WTC11 (cell line): Measurements from ENCODE around the gene DNAH17. TPM values are rescaled to one million over a fixed set of nuclear protein-coding genes. Genes with fewer than 3 reads are reported as not detected.

ENCODE experiments used
- ARID4B ChIP-seq: sonication (generic); formaldehyde crosslinking; IDR thresholded peaks from 2 replicates; pipeline ENCODE4 v1.8.0; 2023; ENCODE audit warnings: missing genetic modification reagents, mild to moderate bottlenecking, borderline replicate concordance
- CREM ChIP-seq: sonication (generic); formaldehyde crosslinking; IDR thresholded peaks from 2 replicates; pipeline ENCODE4 v1.8.1; 2022; ENCODE audit warnings: mild to moderate bottlenecking, missing genetic modification reagents, moderate library complexity
- ESRRA ChIP-seq: sonication (generic); formaldehyde crosslinking; IDR thresholded peaks from 2 replicates; pipeline ENCODE4 v1.8.1; 2022; ENCODE audit warnings: mild to moderate bottlenecking, missing genetic modification reagents, borderline replicate concordance
- ETV6 ChIP-seq: sonication (generic); formaldehyde crosslinking; IDR thresholded peaks from 2 replicates; pipeline ENCODE4 v1.8.1; 2022; ENCODE audit warnings: mild to moderate bottlenecking, missing genetic modification reagents
- FOXK1 ChIP-seq: sonication (generic); formaldehyde crosslinking; IDR thresholded peaks from 2 replicates; pipeline ENCODE4 v1.8.0; 2022; ENCODE audit warnings: mild to moderate bottlenecking, moderate library complexity, missing genetic modification reagents
- KAT7 ChIP-seq: sonication (generic); formaldehyde crosslinking; IDR thresholded peaks from 2 replicates; pipeline ENCODE4 v1.8.1; 2023; ENCODE audit warnings: missing genetic modification reagents, mild to moderate bottlenecking, borderline replicate concordance
- NR3C1 ChIP-seq: sonication (generic); formaldehyde crosslinking; conservative IDR thresholded peaks from 2 replicates; pipeline ENCODE4 v1.8.1; 2023; ENCODE audit warnings: low read depth, mild to moderate bottlenecking, missing genetic modification reagents
- RORB ChIP-seq: fragments of 250-450 bp; sonication (Bioruptor Pico); IDR thresholded peaks from 2 replicates; pipeline ENCODE4 v1.9.0; 2021; ENCODE audit warnings: mild to moderate bottlenecking
- SOX15 ChIP-seq: fragments of 250-450 bp; sonication (Bioruptor Pico); IDR thresholded peaks from 2 replicates; pipeline ENCODE4 v1.9.0; 2021; ENCODE audit warnings: mild to moderate bottlenecking
- TCF7 ChIP-seq: sonication (generic); formaldehyde crosslinking; IDR thresholded peaks from 2 replicates; pipeline ENCODE4 v1.8.0; 2022; ENCODE audit warnings: mild to moderate bottlenecking, low read depth, missing genetic modification reagents, moderate library complexity
- TEAD1 ChIP-seq: sonication (generic); formaldehyde crosslinking; IDR thresholded peaks from 2 replicates; pipeline ENCODE4 v1.8.0; 2022; ENCODE audit warnings: mild to moderate bottlenecking, missing genetic modification reagents
- USF1 ChIP-seq: sonication (generic); formaldehyde crosslinking; IDR thresholded peaks from 2 replicates; pipeline ENCODE4 v1.8.0; 2022; ENCODE audit warnings: mild to moderate bottlenecking, missing genetic modification reagents
- ZNF317 ChIP-seq: sonication (generic); formaldehyde crosslinking; IDR thresholded peaks from 2 replicates; pipeline ENCODE4 v1.8.1; 2023; ENCODE audit warnings: low read depth, mild to moderate bottlenecking, moderate library complexity, missing genetic modification reagents, borderline replicate concordance
- ZNF416 ChIP-seq: fragments of 250-450 bp; sonication (Bioruptor Pico); IDR thresholded peaks from 2 replicates; pipeline ENCODE4 v1.9.0; 2021; ENCODE audit warnings: mild to moderate bottlenecking, inconsistent platforms
- ZNF425 ChIP-seq: fragments of 250-450 bp; sonication (Bioruptor Pico); conservative IDR thresholded peaks from 2 replicates; pipeline ENCODE4 v1.9.0; 2021; ENCODE audit warnings: mild to moderate bottlenecking
- total RNA-seq: library from RNA; stranded (reverse); gene quantifications from 3 replicates; pipeline ENCODE4 v1.2.3, GENCODE V29; 2021
- TF ChIP-seq, protein P1 (sequence below): sonication (generic); formaldehyde crosslinking; IDR thresholded peaks from 2 replicates; pipeline ENCODE4 v1.8.1; 2023; ENCODE audit warnings: mild to moderate bottlenecking, moderate library complexity, missing genetic modification reagents
- TF ChIP-seq, protein P2 (sequence below): fragments of 200-600 bp; IDR thresholded peaks from 2 replicates; pipeline ENCODE4 v1.8.0; 2022; ENCODE audit warnings: antibody characterized with exemption

The DNAH17 gene
- total RNA-seq, 1 experiment from 2014 or later = 0.87 TPM

- TF ChIP-seq, protein P1, sequence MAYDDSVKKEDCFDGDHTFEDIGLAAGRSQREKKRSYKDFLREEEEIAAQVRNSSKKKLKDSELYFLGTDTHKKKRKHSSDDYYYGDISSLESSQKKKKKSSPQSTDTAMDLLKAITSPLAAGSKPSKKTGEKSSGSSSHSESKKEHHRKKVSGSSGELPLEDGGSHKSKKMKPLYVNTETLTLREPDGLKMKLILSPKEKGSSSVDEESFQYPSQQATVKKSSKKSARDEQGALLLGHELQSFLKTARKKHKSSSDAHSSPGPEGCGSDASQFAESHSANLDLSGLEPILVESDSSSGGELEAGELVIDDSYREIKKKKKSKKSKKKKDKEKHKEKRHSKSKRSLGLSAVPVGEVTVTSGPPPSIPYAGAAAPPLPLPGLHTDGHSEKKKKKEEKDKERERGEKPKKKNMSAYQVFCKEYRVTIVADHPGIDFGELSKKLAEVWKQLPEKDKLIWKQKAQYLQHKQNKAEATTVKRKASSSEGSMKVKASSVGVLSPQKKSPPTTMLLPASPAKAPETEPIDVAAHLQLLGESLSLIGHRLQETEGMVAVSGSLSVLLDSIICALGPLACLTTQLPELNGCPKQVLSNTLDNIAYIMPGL (CRISPR knock-in tag) = peak; percentile 89; the same call in 1 of the 2 replicates
- no peak for TF ChIP-seq ZNF416 (CRISPR knock-in tag)
- no peak for TF ChIP-seq NR3C1 (CRISPR knock-in tag)
- 0 out of 2 replicates have a peak, but pooled peaks have one; percentile 22 for TF ChIP-seq USF1 (CRISPR knock-in tag)
- no peak for TF ChIP-seq ZNF425 (CRISPR knock-in tag)
- TF ChIP-seq TCF7 = no peak
- TF ChIP-seq RORB (CRISPR knock-in tag) = no peak
- TF ChIP-seq, protein P2, sequence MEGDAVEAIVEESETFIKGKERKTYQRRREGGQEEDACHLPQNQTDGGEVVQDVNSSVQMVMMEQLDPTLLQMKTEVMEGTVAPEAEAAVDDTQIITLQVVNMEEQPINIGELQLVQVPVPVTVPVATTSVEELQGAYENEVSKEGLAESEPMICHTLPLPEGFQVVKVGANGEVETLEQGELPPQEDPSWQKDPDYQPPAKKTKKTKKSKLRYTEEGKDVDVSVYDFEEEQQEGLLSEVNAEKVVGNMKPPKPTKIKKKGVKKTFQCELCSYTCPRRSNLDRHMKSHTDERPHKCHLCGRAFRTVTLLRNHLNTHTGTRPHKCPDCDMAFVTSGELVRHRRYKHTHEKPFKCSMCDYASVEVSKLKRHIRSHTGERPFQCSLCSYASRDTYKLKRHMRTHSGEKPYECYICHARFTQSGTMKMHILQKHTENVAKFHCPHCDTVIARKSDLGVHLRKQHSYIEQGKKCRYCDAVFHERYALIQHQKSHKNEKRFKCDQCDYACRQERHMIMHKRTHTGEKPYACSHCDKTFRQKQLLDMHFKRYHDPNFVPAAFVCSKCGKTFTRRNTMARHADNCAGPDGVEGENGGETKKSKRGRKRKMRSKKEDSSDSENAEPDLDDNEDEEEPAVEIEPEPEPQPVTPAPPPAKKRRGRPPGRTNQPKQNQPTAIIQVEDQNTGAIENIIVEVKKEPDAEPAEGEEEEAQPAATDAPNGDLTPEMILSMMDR = no peak
- TF ChIP-seq SOX15 (CRISPR knock-in tag) = no peak
- TF ChIP-seq FOXK1 (CRISPR knock-in tag) = peak; percentile 91
- TF ChIP-seq ESRRA (CRISPR knock-in tag) = peak; percentile 42; the same call in 1 of the 2 replicates
- 0 out of 2 replicates have a peak, but pooled peaks have one; percentile 63 for TF ChIP-seq TEAD1 (CRISPR knock-in tag)
- TF ChIP-seq ZNF317 (CRISPR knock-in tag) = no peak
- peak; percentile 90; the same call in 1 of the 2 replicates for TF ChIP-seq ARID4B (CRISPR knock-in tag)
- TF ChIP-seq ETV6 (CRISPR knock-in tag) = peak; percentile 97
- peak; percentile 76; the same call in 1 of the 2 replicates for TF ChIP-seq CREM (CRISPR knock-in tag)
- TF ChIP-seq KAT7 = peak; percentile 67; the same call in 1 of the 2 replicates
These were observed 198.7 kb downstream of the DNAH17 start, which contains the start of gene PGS1 (continued) for GRCh38 chr17:78378225-78379130.
